H1 (cell line): ENCODE data around the gene INSYN2A. TPM values are rescaled to one million over a fixed set of nuclear protein-coding genes. Genes with fewer than 3 reads are reported as not detected.

Experiments
- CTCF ChIA-PET: fragments of 300-600 bp; sonication (Branson Sonifier 250); formaldehyde crosslinking; loops from one replicate; lab custom pipeline; 2021; ENCODE audit not compliant: partially characterized antibody; lab: Charles Lee
- POLR2A ChIA-PET: fragments of 300-600 bp; sonication (Branson Sonifier 250); formaldehyde crosslinking; loops from one replicate; lab custom pipeline; 2021; ENCODE audit warnings: inconsistent platforms; ENCODE audit not compliant: partially characterized antibody; lab: Charles Lee
- DNase-seq, 2 experiments: peaks; one replicate each; pipeline versions ENCODE4 v3.0.0 to v3.0.0-alpha.2; 2010 to 2022; ENCODE audit warnings: low spot score in 2 of 2, low read depth in 1 of 2, mixed read lengths in 1 of 2
- FAIRE-seq: peaks from 2 replicates; lab custom pipeline; 2011; peaks lifted over from hg19 to GRCh38; lab: Jason Lieb, UNC
- H2AFZ ChIP-seq: 2 replicates; pipeline ENCODE4 v1.8.1; 2012; ENCODE audit warnings: low read length, inconsistent platforms
- H2AK5ac ChIP-seq: 2 replicates; pipeline ENCODE4 v1.6.1; 2013; ENCODE audit warnings: low read depth, low read length
- H2BK120ac ChIP-seq: replicated peaks from 2 replicates; pipeline ENCODE3; 2013; ENCODE audit warnings: low read depth, low read length, inconsistent platforms
- H2BK12ac ChIP-seq: 2 replicates; pipeline ENCODE4 v1.6.1; 2013; ENCODE audit warnings: low read depth, low read length
- H2BK15ac ChIP-seq: 2 replicates; pipeline ENCODE4 v1.6.1; 2013; ENCODE audit warnings: low read length
- H2BK20ac ChIP-seq: 2 replicates; pipeline ENCODE4 v1.6.1; 2013; ENCODE audit warnings: low read length
- H2BK5ac ChIP-seq: 2 replicates; pipeline ENCODE4 v1.6.1; 2013; ENCODE audit warnings: low read depth, low read length
- H3K14ac ChIP-seq: 2 replicates; pipeline ENCODE4 v1.6.1; 2013; ENCODE audit warnings: inconsistent platforms; ENCODE audit not compliant: insufficient read length
- H3K18ac ChIP-seq: 2 replicates; pipeline ENCODE4 v1.6.1; 2013; ENCODE audit warnings: low read length; ENCODE audit errors: extremely low read depth
- H3K23ac ChIP-seq: 2 replicates; pipeline ENCODE4 v1.6.1; 2013; ENCODE audit warnings: inconsistent platforms; ENCODE audit not compliant: insufficient read length
- H3K23me2 ChIP-seq: 2 replicates; pipeline ENCODE4 v1.6.1; 2013; ENCODE audit warnings: low read depth, low read length
- H3K27ac ChIP-seq: 2 replicates; pipeline ENCODE4 v1.6.1; 2011; ENCODE audit warnings: low read depth, low read length, inconsistent platforms
- H3K27me3 ChIP-seq, 4 experiments: replicated peaks in 1 of 4; 1 replicate in 1 of 4; 2 replicates in 3 of 4; pipeline versions ENCODE4 v1.6.1 to v1.8.1; 2011 to 2013; ENCODE audit warnings: low read length in 3 of 4, mild to moderate bottlenecking in 3 of 4, inconsistent platforms in 2 of 4, mixed read lengths in 2 of 4, moderate library complexity in 1 of 4; ENCODE audit not compliant: control insufficient read depth in 3 of 4, insufficient read depth in 3 of 4; ENCODE audit errors: extremely low read depth in 1 of 4
- H3K36me3 ChIP-seq, 4 experiments: 2 replicates each; pipeline versions ENCODE4 v1.6.1 to v1.8.1; 2011 to 2013; ENCODE audit warnings: mild to moderate bottlenecking in 4 of 4, low read length in 3 of 4, moderate library complexity in 2 of 4, control low read depth in 1 of 4, inconsistent platforms in 1 of 4; ENCODE audit not compliant: insufficient read depth in 4 of 4, control insufficient read depth in 2 of 4
- H3K4ac ChIP-seq: replicated peaks from 2 replicates; pipeline ENCODE3; 2013; ENCODE audit warnings: low read length, low read depth, mixed read lengths, inconsistent platforms; ENCODE audit not compliant: insufficient read length
- H3K4me1 ChIP-seq, 4 experiments: replicated peaks in 1 of 4; 1 replicate in 1 of 4; 2 replicates in 3 of 4; pipeline versions ENCODE4 v1.6.1 to v1.8.1; 2011 to 2013; ENCODE audit warnings: low read length in 3 of 4, inconsistent platforms in 2 of 4, mixed read lengths in 1 of 4; ENCODE audit not compliant: insufficient read depth in 4 of 4, control insufficient read depth in 3 of 4
- H3K4me2 ChIP-seq, 2 experiments: 2 replicates each; pipeline versions ENCODE4 v1.6.1 to v1.8.1; 2011 to 2013; ENCODE audit warnings: low read depth in 2 of 2, low read length in 2 of 2, control low read depth in 1 of 2, inconsistent platforms in 1 of 2, mild to moderate bottlenecking in 1 of 2; ENCODE audit not compliant: insufficient read depth in 1 of 2
- H3K4me3 ChIP-seq, 4 experiments: fragments of 200-600, 300-600 bp in 1 of 4; sonication (generic), shearing (Covaris generic), sonication (Bioruptor Twin) in 1 of 4; 2 replicates each; pipeline versions ENCODE4 v1.5.1 to v1.8.1; 2011 to 2016; ENCODE audit warnings: low read length in 4 of 4, low read depth in 3 of 4, control low read depth in 2 of 4, inconsistent platforms in 2 of 4, mild to moderate bottlenecking in 2 of 4, mixed read lengths in 1 of 4, moderate library complexity in 1 of 4; ENCODE audit not compliant: insufficient read depth in 2 of 4; ENCODE audit errors: extremely low read depth in 1 of 4
- H3K56ac ChIP-seq: replicated peaks from 2 replicates; pipeline ENCODE3; 2013; ENCODE audit warnings: low read depth, mild to moderate bottlenecking, mixed read lengths, low read length, inconsistent platforms; ENCODE audit not compliant: insufficient read length
- H3K79me1 ChIP-seq: 2 replicates; pipeline ENCODE4 v1.6.1; 2013; ENCODE audit warnings: low read depth, low read length, control low read depth
- H3K79me2 ChIP-seq, 2 experiments: 2 replicates each; pipeline versions ENCODE4 v1.6.1 to v1.8.1; 2012 to 2013; ENCODE audit warnings: low read length in 2 of 2, mild to moderate bottlenecking in 2 of 2, inconsistent platforms in 1 of 2; ENCODE audit not compliant: insufficient read depth in 2 of 2, control insufficient read depth in 1 of 2
- H3K9ac ChIP-seq, 4 experiments: replicated peaks in 1 of 4; 1 replicate in 1 of 4; 2 replicates in 3 of 4; pipeline versions ENCODE4 v1.6.1 to v1.8.1; 2011 to 2013; ENCODE audit warnings: low read depth in 3 of 4, low read length in 3 of 4, control low read depth in 2 of 4, mild to moderate bottlenecking in 2 of 4, moderate library complexity in 2 of 4, inconsistent platforms in 1 of 4; ENCODE audit errors: extremely low read depth in 1 of 4
- H3K9me3 ChIP-seq, 2 experiments: 2 replicates each; pipeline versions ENCODE4 v1.6.1 to v1.8.1; 2012 to 2013; ENCODE audit warnings: mild to moderate bottlenecking in 2 of 2, moderate library complexity in 2 of 2, control low read depth in 1 of 2, inconsistent platforms in 1 of 2, low read depth in 1 of 2, low read length in 1 of 2, mixed read lengths in 1 of 2; ENCODE audit not compliant: insufficient read depth in 2 of 2
- H4K20me1 ChIP-seq, 2 experiments: replicated peaks in 1 of 2; 2 replicates each; pipeline versions ENCODE3 to v1.8.1; 2011 to 2013; ENCODE audit warnings: inconsistent platforms in 2 of 2, low read length in 2 of 2, mild to moderate bottlenecking in 1 of 2; ENCODE audit not compliant: insufficient read depth in 2 of 2, control insufficient read depth in 1 of 2
- H4K5ac ChIP-seq: 2 replicates; pipeline ENCODE4 v1.6.1; 2013; ENCODE audit warnings: low read length, low read depth, mixed read lengths, inconsistent platforms; ENCODE audit not compliant: insufficient read length
- H4K8ac ChIP-seq: 2 replicates; pipeline ENCODE4 v1.8.0; 2013; ENCODE audit warnings: mild to moderate bottlenecking, moderate library complexity, low read length, inconsistent platforms; ENCODE audit not compliant: insufficient read depth; ENCODE audit errors: extremely low read depth
- H4K91ac ChIP-seq: replicated peaks from 2 replicates; pipeline ENCODE3; 2013; ENCODE audit warnings: low read length, mixed read lengths, inconsistent platforms; ENCODE audit not compliant: insufficient read length
- CHD1 ChIP-seq: IDR thresholded peaks from 2 replicates; pipeline ENCODE4 v1.6.1; 2012; ENCODE audit warnings: low read depth, low read length, improper control_type of control experiment
- CHD2 ChIP-seq: IDR thresholded peaks from 2 replicates; pipeline ENCODE4 v1.6.1; 2012; ENCODE audit warnings: low read length, improper control_type of control experiment
- EZH2 ChIP-seq: fragments of 200-600 bp; sonication (generic); IDR thresholded peaks from 2 replicates; pipeline ENCODE4 v1.7.1; 2012; ENCODE audit warnings: low read depth, mild to moderate bottlenecking, moderate library complexity, low read length, inconsistent platforms; ENCODE audit not compliant: severe bottlenecking
- FOSL1 ChIP-seq: IDR thresholded peaks from 2 replicates; pipeline ENCODE4 v1.6.1; 2011; ENCODE audit warnings: mild to moderate bottlenecking, low read depth, low read length, moderate library complexity; ENCODE audit not compliant: insufficient read depth
- HDAC2 ChIP-seq, 2 experiments: fragments of 300-600 bp in 1 of 2; sonication (generic) in 1 of 2; IDR thresholded peaks; 2 replicates each; pipeline ENCODE4 v1.6.1; 2011 to 2012; ENCODE audit warnings: low read depth in 2 of 2, low read length in 2 of 2, mild to moderate bottlenecking in 2 of 2, moderate library complexity in 2 of 2, borderline replicate concordance in 1 of 2, inconsistent platforms in 1 of 2
- JUND ChIP-seq: IDR thresholded peaks from 2 replicates; pipeline ENCODE4 v1.6.1; 2011; ENCODE audit warnings: mild to moderate bottlenecking, improper control_type of control experiment, low read length
- KDM1A ChIP-seq: fragments of 200-600, 300-600 bp; sonication (generic); IDR thresholded peaks from 2 replicates; pipeline ENCODE4 v1.7.1; 2016; ENCODE audit warnings: mild to moderate bottlenecking, low read length, borderline replicate concordance
- MAFK ChIP-seq: IDR thresholded peaks from 2 replicates; pipeline ENCODE4 v1.6.1; 2012; ENCODE audit warnings: low read depth, mild to moderate bottlenecking, improper control_type of control experiment, low read length
- RBBP5 ChIP-seq: IDR thresholded peaks from 2 replicates; pipeline ENCODE4 v1.7.1; 2012; ENCODE audit warnings: low read depth, mild to moderate bottlenecking, inconsistent platforms, low read length, moderate library complexity, borderline replicate concordance
- RXRA ChIP-seq: IDR thresholded peaks from 2 replicates; pipeline ENCODE4 v1.6.1; 2011; ENCODE audit warnings: low read depth, mild to moderate bottlenecking, low read length, moderate library complexity; ENCODE audit not compliant: insufficient read depth
- SIX5 ChIP-seq: IDR thresholded peaks from 2 replicates; pipeline ENCODE4 v1.6.1; 2011; ENCODE audit warnings: mild to moderate bottlenecking, low read depth, low read length
- SP1 ChIP-seq: IDR thresholded peaks from 2 replicates; pipeline ENCODE4 v1.6.1; 2011; ENCODE audit warnings: low read depth, low read length
- SP2 ChIP-seq: IDR thresholded peaks from 2 replicates; pipeline ENCODE4 v1.6.1; 2012; ENCODE audit warnings: mild to moderate bottlenecking, low read length, inconsistent platforms
- TAF7 ChIP-seq: optimal IDR thresholded peaks from 2 replicates; pipeline ENCODE3; 2011; ENCODE audit warnings: low read depth, mild to moderate bottlenecking, inconsistent platforms, low read length, moderate library complexity, borderline replicate concordance
- TEAD4 ChIP-seq: IDR thresholded peaks from 2 replicates; pipeline ENCODE4 v1.6.1; 2012; ENCODE audit warnings: low read depth, low read length, inconsistent platforms, mixed read lengths
- ZNF274 ChIP-seq: IDR thresholded peaks from 2 replicates; pipeline ENCODE4 v1.7.0; 2012; ENCODE audit warnings: low read length, borderline replicate concordance; ENCODE audit errors: extremely low read depth
- WGBS, 2 experiments: shearing (Covaris generic) in 1 of 2; methylation state at CpG; one replicate each; pipeline versions ENCODE4 v1.1.6 to v1.1.7; 2013 to 2015; ENCODE audit warnings: low lambda C conversion rate in 2 of 2, mixed read lengths in 2 of 2, inconsistent platforms in 1 of 2, low coverage in 1 of 2, missing lambda C conversion rate in 1 of 2; ENCODE audit not compliant: insufficient replicate concordance in 2 of 2, insufficient coverage in 1 of 2, insufficient read length in 1 of 2; ENCODE audit errors: extremely low coverage in 1 of 2, missing lambda C conversion rate in 1 of 2; 5-methylcytosine and 5-hydroxymethylcytosine counted together
- polyA plus RNA-seq, 7 experiments: library from polyadenylated mRNA; depleted of rRNA in 3 of 7; stranded (reverse) in 5 of 7; unstranded in 2 of 7; fragments of >200 nt in 5 of 7; fragments of 200-250 nt in 2 of 7; gene quantifications; 1 replicate in 5 of 7; 2 replicates in 1 of 7; 4 replicates in 1 of 7; pipeline versions ENCODE4 v1.2.1 to v1.2.3, GENCODE V29; 2011 to 2013; ENCODE audit warnings: missing spikeins in 2 of 7, mixed read lengths in 2 of 7
- total RNA-seq: library from RNA; stranded (reverse); fragmentation: NEBNext Ultra II Directional; extraction: Animal tissue kit (Norgen Biotek cat#: 25700); gene quantifications from 2 replicates; pipeline ENCODE4 v1.2.1, GENCODE V29; 2021

Gene INSYN2A
- total and polyA plus RNA-seq, 2 of the 8 experiments (the other 6 are each of a cell fraction or from before 2014, with no cell fraction given), result 0.11 to 0.19 TPM

GRCh38 chr10:127148933-127149220, 47.5 kb downstream of the INSYN2A start:
- Histone ChIP-seq H4K91ac (no peak overlapping the region), H4K5ac (no peak overlapping the region), H2BK15ac (no peak overlapping the region), H3K56ac (no peak overlapping the region), H2BK120ac (no peak overlapping the region), H3K9ac (no peak overlapping the region), H3K79me1 (peaks cover 3% of the 10 kb centered on the region; the same call in 1 of the 2 replicates), H3K4ac (no peak overlapping the region), H3K79me2 (no peaks in the 10 kb centered on the region), H2AFZ (no peak overlapping the region), H4K8ac (no peak overlapping the region), H3K14ac (no peak overlapping the region), H3K23ac (no peak overlapping the region), H2BK5ac (no peak overlapping the region), H2AK5ac (no peak overlapping the region), H3K4me1 (peaks cover 4 to 21% (median 14%) of the 10 kb centered on the region in 4 experiments), H3K27ac (no peak overlapping the region), H3K23me2 (no peaks in the 10 kb centered on the region), H3K9me3 (no peaks in the 10 kb centered on the region), H4K20me1 (peaks cover 3 to 9% of the 10 kb centered on the region in 2 experiments), H3K36me3 (no peaks in the 10 kb centered on the region), H3K4me2 (no peak overlapping the region), H3K18ac (no peak overlapping the region), H3K4me3 (no peak overlapping the region), H2BK12ac (no peak overlapping the region), H3K27me3 (no peaks in the 10 kb centered on the region), H2BK20ac (no peak overlapping the region)
- CTCF ChIA-PET, result interaction anchor here (0.6 to 1.3 kb wide), 2 partner anchors 10 to 28 kb away, joined by 4 read pairs; no protein-coding TSS in a partner anchor
- no peak for DNase-seq
- no peak for FAIRE-seq
- 78% methylated on average over 2 of the region's 2 CpGs; no CpG with 5 or more reads in 1 of the 2 experiments for WGBS, 2 experiments
- POLR2A ChIA-PET, result no interaction called here
- no peak for TF ChIP-seq CHD2
- TF ChIP-seq EZH2, result no peak
- no peak for TF ChIP-seq HDAC2 (IDR thresholded peaks at IDR 0.05; ENCODE audit: borderline replicate concordance in 1 of 2, low read depth in 2 of 2, low read length in 2 of 2)
- TF ChIP-seq FOSL1, result no peak
- no peak for TF ChIP-seq SIX5
- TF ChIP-seq SP2, result no peak
- no peak for TF ChIP-seq KDM1A
- TF ChIP-seq RXRA, result no peak
- no peak for TF ChIP-seq TAF7
- TF ChIP-seq CHD1, result no peak
- no peak for TF ChIP-seq ZNF274
- TF ChIP-seq RBBP5, result no peak
- TF ChIP-seq TEAD4, result no peak
- no peak for TF ChIP-seq MAFK
- no peak for TF ChIP-seq JUND
- no peak for TF ChIP-seq SP1
